HepG2 (cell line): ENCODE data around the gene UBE2O. TPM values are rescaled to one million over a fixed set of nuclear protein-coding genes. Genes with fewer than 3 reads are reported as not detected.

Experiments used
- ATAC-seq: fragments of 200-7000 bp; cut with Tn5 transposase; 3 replicates; pipeline ENCODE4 v1.9.1; 2020; ENCODE audit warnings: mild to moderate bottlenecking, moderate library complexity
- BruUV-seq: library from RNA; stranded (reverse); fragments of 400-500 nt; replicated peaks from 2 replicates; lab custom pipeline; 2021; lab: Mats Ljungman, UMichigan
- CTCF ChIA-PET: fragments of 300-600 bp; formaldehyde crosslinking; extraction: SDS; loops from one replicate; lab custom pipeline; 2021; ENCODE audit warnings: low total read pairs, inconsistent platforms, low intra/inter-chr PET ratio; lab: Yijun Ruan, JAX
- POLR2A ChIA-PET: fragments of 350-600 bp; sonication (Branson Sonifier 250); formaldehyde crosslinking; loops from one replicate; lab custom pipeline; 2020; ENCODE audit warnings: antibody characterized with exemption, inconsistent platforms; lab: Yijun Ruan, JAX
- DNase-seq: peaks from one replicate; pipeline ENCODE4 v3.0.0-alpha.2; 2015; ENCODE audit warnings: low spot score
- FAIRE-seq: peaks from 3 replicates; lab custom pipeline; 2011; peaks lifted over from hg19 to GRCh38; lab: Jason Lieb, UNC
- H2AFZ ChIP-seq: one replicate; pipeline ENCODE4 v1.6.1; 2011; ENCODE audit warnings: low read length, inconsistent platforms
- H3K27ac ChIP-seq: fragments of 300-600 bp; 3 replicates; pipeline ENCODE4 v1.8.0; 2011; ENCODE audit warnings: mixed run types, mild to moderate bottlenecking, mixed read lengths, low read length, inconsistent platforms; ENCODE audit not compliant: insufficient read depth; ENCODE audit errors: extremely low read length
- H3K27me3 ChIP-seq, 2 experiments: fragments of 200-600 bp in 1 of 2; 2 replicates in 1 of 2; 3 replicates in 1 of 2; pipeline versions ENCODE4 v1.6.0 to v1.8.0; 2011; ENCODE audit warnings: low read length in 2 of 2, mild to moderate bottlenecking in 2 of 2, moderate library complexity in 2 of 2, inconsistent platforms in 1 of 2; ENCODE audit not compliant: insufficient read depth in 2 of 2, control insufficient read depth in 1 of 2
- H3K36me3 ChIP-seq, 2 experiments: fragments of 200-600 bp in 1 of 2; replicated peaks in 1 of 2; 2 replicates in 1 of 2; 3 replicates in 1 of 2; pipeline versions ENCODE4 v1.5.1 to v1.8.0; 2011; ENCODE audit warnings: low read length in 2 of 2, inconsistent platforms in 1 of 2; ENCODE audit not compliant: insufficient read depth in 2 of 2, control insufficient read depth in 1 of 2
- H3K4me1 ChIP-seq: 2 replicates; pipeline ENCODE4 v1.5.1; 2012; ENCODE audit warnings: low read length, inconsistent platforms; ENCODE audit not compliant: insufficient read depth
- H3K4me2 ChIP-seq: 2 replicates; pipeline ENCODE4 v1.6.0; 2011; ENCODE audit warnings: low read depth, low read length, inconsistent platforms
- H3K4me3 ChIP-seq, 3 experiments: fragments of 200-600 bp in 1 of 3; sonication (generic), shearing (Covaris generic) in 1 of 3; replicated peaks in 1 of 3; 2 replicates each; pipeline ENCODE4 v1.5.1; 2011 to 2016; ENCODE audit warnings: low read length in 3 of 3, inconsistent platforms in 2 of 3, low read depth in 2 of 3, mild to moderate bottlenecking in 2 of 3, control low read depth in 1 of 3, mixed read lengths in 1 of 3; ENCODE audit not compliant: insufficient read depth in 1 of 3
- H3K79me2 ChIP-seq: one replicate; pipeline ENCODE4 v1.6.1; 2011; ENCODE audit warnings: low read length, inconsistent platforms; ENCODE audit not compliant: insufficient read depth
- H3K9ac ChIP-seq: 2 replicates; pipeline ENCODE4 v1.6.0; 2011; ENCODE audit warnings: mild to moderate bottlenecking, low read depth, low read length, inconsistent platforms; ENCODE audit not compliant: insufficient read depth
- H3K9me3 ChIP-seq: 2 replicates; pipeline ENCODE4 v1.5.1; 2012; ENCODE audit warnings: mild to moderate bottlenecking, low read length
- H4K20me1 ChIP-seq: 2 replicates; pipeline ENCODE4 v1.6.0; 2011; ENCODE audit warnings: inconsistent platforms, mild to moderate bottlenecking, low read length, moderate library complexity; ENCODE audit not compliant: insufficient read depth
- ATF7-NPFF ChIP-seq: sonication (generic); formaldehyde crosslinking; IDR thresholded peaks from 2 replicates; pipeline ENCODE4 v1.8.1; 2023; ENCODE audit warnings: mild to moderate bottlenecking, low read depth, missing genetic modification reagents, moderate library complexity
- FOXK1 ChIP-seq: sonication (generic); formaldehyde crosslinking; IDR thresholded peaks from 2 replicates; pipeline ENCODE4 v1.4.0; 2020; ENCODE audit warnings: low read depth, missing genetic modification reagents, borderline replicate concordance
- HHEX ChIP-seq: IDR thresholded peaks from 2 replicates; pipeline ENCODE4 v1.6.1; 2016; ENCODE audit warnings: control low read depth
- HIVEP1 ChIP-seq: sonication (generic); formaldehyde crosslinking; IDR thresholded peaks from 2 replicates; pipeline ENCODE4 v1.4.0; 2020; ENCODE audit warnings: mild to moderate bottlenecking, missing genetic modification reagents
- HMGXB4 ChIP-seq, 2 experiments: sonication (generic) in 1 of 2; formaldehyde crosslinking in 1 of 2; IDR thresholded peaks; 2 replicates each; pipeline versions ENCODE4 v1.4.0 to v1.6.1; 2018 to 2020; ENCODE audit warnings: missing genetic modification reagents in 2 of 2, borderline replicate concordance in 1 of 2, low read depth in 1 of 2, mild to moderate bottlenecking in 1 of 2, missing biosample characterization in 1 of 2
- KDM3A ChIP-seq: IDR thresholded peaks from 2 replicates; pipeline ENCODE4 v1.6.1; 2018; ENCODE audit warnings: low read depth, missing compliant biosample characterization
- LCORL ChIP-seq, 2 experiments: fragments of 450-650 bp in 1 of 2; sonication (generic) in 1 of 2; formaldehyde crosslinking in 1 of 2; IDR thresholded peaks; 2 replicates each; pipeline versions ENCODE4 v1.5.0 to v1.6.1; 2017 to 2020; ENCODE audit warnings: antibody characterized with exemption in 1 of 2, missing genetic modification reagents in 1 of 2
- NR3C1 ChIP-seq: sonication (generic); formaldehyde crosslinking; IDR thresholded peaks from 2 replicates; pipeline ENCODE4 v1.4.0; 2020; ENCODE audit warnings: missing genetic modification reagents
- SNAI1 ChIP-seq: sonication (generic); formaldehyde crosslinking; IDR thresholded peaks from 2 replicates; pipeline ENCODE4 v1.5.0; 2020; ENCODE audit warnings: mild to moderate bottlenecking, missing genetic modification reagents, borderline replicate concordance
- ZNF501 ChIP-seq: sonication (generic); formaldehyde crosslinking; IDR thresholded peaks from 2 replicates; pipeline ENCODE4 v1.5.1; 2020; ENCODE audit warnings: mild to moderate bottlenecking, moderate library complexity, missing genetic modification reagents
- ZNF609 ChIP-seq: sonication (generic); formaldehyde crosslinking; IDR thresholded peaks from 2 replicates; pipeline ENCODE4 v1.4.0; 2020; ENCODE audit warnings: mild to moderate bottlenecking, missing genetic modification reagents, borderline replicate concordance
- ZNF703 ChIP-seq: sonication (generic); formaldehyde crosslinking; IDR thresholded peaks from 2 replicates; pipeline ENCODE4 v1.5.1; 2020; ENCODE audit warnings: missing genetic modification reagents, mild to moderate bottlenecking, moderate library complexity, borderline replicate concordance
- ZNF746 ChIP-seq: sonication (generic); formaldehyde crosslinking; IDR thresholded peaks from 2 replicates; pipeline ENCODE4 v1.8.0; 2022; ENCODE audit warnings: mild to moderate bottlenecking, missing genetic modification reagents
- WGBS: methylation state at CpG from one replicate; pipeline ENCODE4 v1.1.6; 2017; ENCODE audit warnings: low lambda C conversion rate; 5-methylcytosine and 5-hydroxymethylcytosine counted together
- in situ Hi-C: cut with HindIII; loops from 2 replicates; pipeline ENCODE4 v1.10.0; 2017; ENCODE audit warnings: low pct_unique_long_range_greater_than_20kb; ENCODE audit not compliant: extremely low pct_ligation_motif_present
- intact Hi-C: fragments of 100-400 bp; cut with micrococcal nuclease; formaldehyde crosslinking; loops from one replicate; pipeline ENCODE4 v1.10.0; 2022; ENCODE audit not compliant: unreplicated experiment
- polyA plus RNA-seq, 8 experiments: library from polyadenylated mRNA; depleted of rRNA in 3 of 8; stranded (reverse) in 7 of 8; unstranded in 1 of 8; fragments of >200 nt; fragmentation: Illumina TruSeq in 4 of 8; extraction: Trizol in 4 of 8; gene quantifications; 2 replicates each; pipeline versions ENCODE4 v1.2.1 to v1.2.3, GENCODE V29; 2011 to 2016; ENCODE audit warnings: low read depth in 4 of 8, missing spikeins in 1 of 8, mixed read lengths in 1 of 8; ENCODE audit not compliant: insufficient read depth in 1 of 8
- total RNA-seq, 5 experiments: library from RNA; depleted of rRNA; stranded (reverse); fragments of >200 nt; fragmentation: Illumina TruSeq; extraction: Trizol; gene quantifications; 2 replicates each; pipeline ENCODE4 v1.2.3, GENCODE V29; 2016; ENCODE audit warnings: low read depth in 1 of 5
- TF ChIP-seq, protein P1 (sequence below): sonication (generic); formaldehyde crosslinking; IDR thresholded peaks from 2 replicates; pipeline ENCODE4 v1.4.0; 2020; ENCODE audit warnings: missing genetic modification reagents

UBE2O gene
- total and polyA plus RNA-seq, 2 of the 13 experiments (the other 11 are each of a cell fraction or from before 2014, with no cell fraction given), result 21.5 to 23.5 TPM

GRCh38 chr17:76474238-76474637 is 21.3 kb upstream of the UBE2O start (continued):
- no peak for TF ChIP-seq ZNF609
- TF ChIP-seq, protein P1, sequence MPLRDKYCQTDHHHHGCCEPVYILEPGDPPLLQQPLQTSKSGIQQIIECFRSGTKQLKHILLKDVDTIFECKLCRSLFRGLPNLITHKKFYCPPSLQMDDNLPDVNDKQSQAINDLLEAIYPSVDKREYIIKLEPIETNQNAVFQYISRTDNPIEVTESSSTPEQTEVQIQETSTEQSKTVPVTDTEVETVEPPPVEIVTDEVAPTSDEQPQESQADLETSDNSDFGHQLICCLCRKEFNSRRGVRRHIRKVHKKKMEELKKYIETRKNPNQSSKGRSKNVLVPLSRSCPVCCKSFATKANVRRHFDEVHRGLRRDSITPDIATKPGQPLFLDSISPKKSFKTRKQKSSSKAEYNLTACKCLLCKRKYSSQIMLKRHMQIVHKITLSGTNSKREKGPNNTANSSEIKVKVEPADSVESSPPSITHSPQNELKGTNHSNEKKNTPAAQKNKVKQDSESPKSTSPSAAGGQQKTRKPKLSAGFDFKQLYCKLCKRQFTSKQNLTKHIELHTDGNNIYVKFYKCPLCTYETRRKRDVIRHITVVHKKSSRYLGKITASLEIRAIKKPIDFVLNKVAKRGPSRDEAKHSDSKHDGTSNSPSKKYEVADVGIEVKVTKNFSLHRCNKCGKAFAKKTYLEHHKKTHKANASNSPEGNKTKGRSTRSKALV, result no peak

GRCh38 chr17:76473541-76473985 is 20.6 kb upstream of the UBE2O start:
- H2AFZ ChIP-seq, result no peak overlapping the region
- peaks cover 0 to 6% of the 10 kb centered on the region in 2 experiments; a peak in 1 of 5 replicates for H3K36me3 ChIP-seq
- no peak overlapping the region for H3K4me2 ChIP-seq
- H4K20me1 ChIP-seq, result no peaks in the 10 kb centered on the region
- H3K27me3 ChIP-seq, result no peaks in the 10 kb centered on the region
- intact Hi-C loops, result no loop called here
- H3K9me3 ChIP-seq, result no peaks in the 10 kb centered on the region
- no TSS peak for BruUV-seq
- 83% methylated on average over 7 of the region's 18 CpGs for WGBS
- CTCF ChIA-PET, result interaction anchor here (0.8 to 2.6 kb wide), 2 partner anchors 9 to 32 kb away, joined by 3 to 15 read pairs; no protein-coding TSS in a partner anchor
- ATAC-seq (peak; percentile 80), DNase-seq (no peak), FAIRE-seq (peak; percentile 53)
- H3K9ac ChIP-seq, result no peak overlapping the region
- in situ Hi-C loops, result no loop called here
- H3K4me1 ChIP-seq, result peaks cover 19% of the 10 kb centered on the region
- H3K27ac ChIP-seq, result no peak overlapping the region
- H3K4me3 ChIP-seq, result no peak overlapping the region
- no peaks in the 10 kb centered on the region for H3K79me2 ChIP-seq
- POLR2A ChIA-PET, result interaction anchor here (5.7 kb wide), 1 partner anchor 26 kb away, joined by 59 read pairs; the partner anchor contains the start of gene RHBDF2
- TF ChIP-seq ZNF703 (CRISPR knock-in tag) (no peak), NR3C1 (no peak), ATF7-NPFF (CRISPR knock-in tag) (no peak), LCORL (IDR thresholded peaks at IDR 0.05) (no peak), LCORL (CRISPR knock-in tag; IDR thresholded peaks at IDR 0.05) (0 out of 2 replicates have a peak, but pooled peaks have one; percentile 17), FOXK1 (no peak), KDM3A (CRISPR knock-in tag) (no peak), HIVEP1 (CRISPR knock-in tag) (0 out of 2 replicates have a peak, but pooled peaks have one; percentile 18), ZNF746 (CRISPR knock-in tag) (no peak), ZNF501 (no peak), SNAI1 (no peak), HHEX (CRISPR knock-in tag) (no peak), HMGXB4 (CRISPR knock-in tag; IDR thresholded peaks at IDR 0.05; ENCODE audit: borderline replicate concordance in 1 of 2, low read depth in 1 of 2) (peak in 1 of 2 experiments; percentile 59; a peak in 1 of 4 replicates)
